Glomerular endothelial cell (primary cell): ENCODE data around the gene KMT2A. TPM values are rescaled to one million over a fixed set of nuclear protein-coding genes. Genes with fewer than 3 reads are reported as not detected.

Experiments
- DNase-seq: peaks from one replicate; pipeline ENCODE4 v3.0.0-alpha.2; 2011; ENCODE audit warnings: low read depth, low spot score; ENCODE audit errors: extremely low read depth
- total RNA-seq: library from RNA; depleted of rRNA; stranded (reverse); fragments of >200 nt; gene quantifications from 2 replicates; pipeline ENCODE4 v1.2.3, GENCODE V29; 2015

KMT2A gene
- total RNA-seq, 1 donor from 2014 or later = 79.9 TPM

- no peak for DNase-seq
These were observed 138.3 kb downstream of the KMT2A start for GRCh38 chr11:118574636-118575035.

Other genes with a start within 250 kb of the KMT2A start
- gene JAML, start 211.5 kb upstream of the KMT2A start, total RNA-seq = not detected in 2 replicates
- gene MPZL3, start 184.1 kb upstream of the KMT2A start, total RNA-seq = 4.1 and 4.7 TPM in 2 replicates
- 9.7 and 31.9 TPM in 2 replicates for gene MPZL2, start 172.2 kb upstream of the KMT2A start, total RNA-seq
- not detected in 2 replicates for gene CD3E, start 131.8 kb upstream of the KMT2A start, total RNA-seq
- not detected in 2 replicates for gene CD3D, start 93.8 kb upstream of the KMT2A start, total RNA-seq
- gene CD3G, start 92.1 kb upstream of the KMT2A start, total RNA-seq = not detected in 2 replicates
- gene UBE4A, start 76.9 kb upstream of the KMT2A start, total RNA-seq = 37.0 and 40.3 TPM in 2 replicates
- 53.5 and 61.7 TPM in 2 replicates for gene ATP5MG, start 34.9 kb upstream of the KMT2A start, total RNA-seq
- 2.5 and 2.6 TPM in 2 replicates for gene TTC36, start 91.0 kb downstream of the KMT2A start, total RNA-seq
- 23.3 and 30.7 TPM in 2 replicates for gene TMEM25, start 94.7 kb downstream of the KMT2A start, total RNA-seq
- 23.0 and 30.6 TPM in 2 replicates for gene IFT46, start 129.4 kb downstream of the KMT2A start, total RNA-seq
- 140 and 158 TPM in 2 replicates for gene ARCN1, start 135.9 kb downstream of the KMT2A start, total RNA-seq
- gene PHLDB1, start 171.1 kb downstream of the KMT2A start, total RNA-seq = 111 and 156 TPM in 2 replicates
- gene TREH, start 243.2 kb downstream of the KMT2A start, total RNA-seq = not detected in 2 replicates